Aorta (tissue), 5 donors: ENCODE results near the gene CCDC150. TPM values are rescaled to one million over a fixed set of nuclear protein-coding genes. Genes with fewer than 3 reads are reported as not detected.
"Not testable (repeated sequence)": the region's sequence is repeated elsewhere in the genome, so short reads cannot be mapped to it uniquely, and the experiment has no call there.

ENCODE experiments used
- ATAC-seq: fragments of 200-7000 bp; cut with Tn5 transposase; one replicate; pipeline ENCODE4 v1.9.1; 2022; ENCODE audit warnings: moderate library complexity; ENCODE audit not compliant: low FRiP score
- DNase-seq, 2 donors: peaks; one replicate each; pipeline ENCODE4 v3.0.0-alpha.2; 2020
- H3K27ac ChIP-seq, 2 donors: one replicate each; pipeline ENCODE4 v1.5.1; 2013; ENCODE audit warnings: low read length in 2 of 2, mild to moderate bottlenecking in 2 of 2, moderate library complexity in 2 of 2, control low read depth in 1 of 2, inconsistent platforms in 1 of 2, low read depth in 1 of 2
- H3K27me3 ChIP-seq, 2 donors: one replicate each; pipeline ENCODE4 v1.6.1; 2013; ENCODE audit warnings: control low read depth in 1 of 2, low read length in 1 of 2, mild to moderate bottlenecking in 1 of 2, moderate library complexity in 1 of 2; ENCODE audit not compliant: insufficient read depth in 2 of 2, control insufficient read depth in 1 of 2
- H3K36me3 ChIP-seq, 2 donors: one replicate each; pipeline ENCODE4 v1.6.1; 2013; ENCODE audit warnings: control low read depth in 1 of 2, low read length in 1 of 2, mild to moderate bottlenecking in 1 of 2; ENCODE audit not compliant: insufficient read depth in 2 of 2, control insufficient read depth in 1 of 2
- H3K4me1 ChIP-seq, 2 donors: one replicate each; pipeline ENCODE4 v1.6.1; 2013; ENCODE audit warnings: low read length in 2 of 2, control low read depth in 1 of 2, mild to moderate bottlenecking in 1 of 2, moderate library complexity in 1 of 2; ENCODE audit not compliant: insufficient read depth in 2 of 2, control insufficient read depth in 1 of 2
- H3K4me3 ChIP-seq, 2 donors: one replicate each; pipeline ENCODE4 v1.5.1; 2013; ENCODE audit warnings: low read length in 2 of 2, control low read depth in 1 of 2, mild to moderate bottlenecking in 1 of 2
- H3K9me3 ChIP-seq: one replicate; pipeline ENCODE4 v1.6.1; 2013; ENCODE audit warnings: mild to moderate bottlenecking, low read length; ENCODE audit not compliant: control insufficient read depth
- WGBS, 2 donors: extraction: QIAGEN DNeasy Blood & Tissue Kit; methylation state at CpG; one replicate each; pipeline ENCODE4 v1.1.7; 2013; 5-methylcytosine and 5-hydroxymethylcytosine counted together
- intact Hi-C, 2 donors: fragments of 100-400 bp; cut with DNase I; formaldehyde crosslinking; loops; one replicate each; pipeline versions ENCODE4 v1.14.2 to v1.15.0; 2022
- polyA plus RNA-seq, 2 donors: library from polyadenylated mRNA; stranded (reverse); fragments of 200-250 nt; gene quantifications; one replicate each; pipeline ENCODE4 v1.2.3, GENCODE V29; 2013
- total RNA-seq, 2 donors: library from RNA; stranded (reverse); fragmentation: NEBNext Ultra II Directional; extraction: Animal tissue kit (Norgen Biotek cat#: 25700); gene quantifications; one replicate each; pipeline ENCODE4 v1.2.1, GENCODE V29; 2021
- donor health status: healthy with polysubstance abuse.
- donor health status: Bipolar disorder and iron deficiency.
- donor health status: DM: no; HTN: no; CAD: no.
- donor health status: DM: no; HTN: no; CAD: no.
- donor health status: DM: yes; HTN: yes; CAD: no.

The CCDC150 gene
- total and polyA plus RNA-seq, 4 donors, result 0.75 to 3.3 (median 1.2) TPM

DNA sequence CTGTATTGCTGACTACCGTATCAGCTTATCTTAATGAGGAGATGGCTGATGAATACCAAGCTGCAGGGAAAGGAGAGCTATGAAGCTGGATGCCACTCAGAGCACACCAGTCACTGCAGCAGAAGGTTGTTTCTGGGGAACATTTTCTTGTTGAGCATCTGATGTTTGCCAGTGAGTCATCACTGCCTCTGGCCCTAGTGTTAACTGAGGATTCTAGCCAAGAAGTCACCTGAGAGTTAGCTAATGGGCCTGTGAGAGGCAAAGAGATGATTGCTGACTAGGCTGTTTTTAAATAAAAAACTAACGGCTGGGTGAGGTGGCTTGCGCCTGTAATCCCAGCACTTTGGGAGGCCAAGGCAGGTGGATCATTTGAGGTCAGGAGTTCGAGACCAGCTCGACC is 37.9 kb downstream of the CCDC150 start:
- intact Hi-C loops, result no loop called here
- Histone ChIP-seq H3K36me3 (no peaks in the 10 kb centered on the region), H3K9me3 (no peaks in the 10 kb centered on the region), H3K4me3 (no peak overlapping the region), H3K27ac (no peak overlapping the region), H3K4me1 (no peaks in the 10 kb centered on the region), H3K27me3 (no peaks in the 10 kb centered on the region)
- DNase-seq (no peak), ATAC-seq (no peak)
- 89 to 94% methylated on average over 5 of the region's 5 CpGs for WGBS, 2 donors

DNA sequence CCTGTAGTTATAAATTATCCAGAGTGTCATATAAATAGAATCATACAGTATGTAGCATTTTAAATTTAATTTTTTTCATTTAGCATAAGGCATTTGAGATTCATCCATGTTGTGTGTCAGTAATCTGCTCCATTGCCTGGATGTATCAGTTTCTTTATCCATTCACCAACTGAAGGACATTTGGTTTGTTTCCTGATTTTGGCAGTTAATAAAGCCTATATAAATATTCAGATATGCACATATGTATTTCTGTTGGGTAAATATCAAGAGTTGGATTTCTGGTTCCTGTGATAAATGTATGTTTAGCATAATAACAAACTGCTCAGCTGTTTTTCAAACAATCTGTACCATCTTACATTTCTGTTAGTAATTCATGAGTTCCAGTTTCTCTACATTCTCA is 39.9 kb downstream of the CCDC150 start:
- no peak overlapping the region for H3K27ac ChIP-seq
- DNase-seq (no peak), ATAC-seq (no peak)
- H3K27me3 ChIP-seq, result no peaks in the 10 kb centered on the region
- no peaks in the 10 kb centered on the region for H3K9me3 ChIP-seq
- no peaks in the 10 kb centered on the region for H3K36me3 ChIP-seq
- no peaks in the 10 kb centered on the region for H3K4me1 ChIP-seq
- intact Hi-C loops, result no loop called here
- no peak overlapping the region for H3K4me3 ChIP-seq

GRCh38 chr2:196681510-196681909 is 42.0 kb downstream of the CCDC150 start:
- Histone ChIP-seq H3K4me1 (no peaks in the 10 kb centered on the region), H3K36me3 (no peaks in the 10 kb centered on the region), H3K4me3 (no peak overlapping the region), H3K9me3 (peaks cover 2% of the 10 kb centered on the region), H3K27ac (no peak overlapping the region), H3K27me3 (no peaks in the 10 kb centered on the region)
- intact Hi-C loops, result no loop called here
- ATAC-seq (no peak), DNase-seq (no peak)
- WGBS, 2 donors, result 93 to 95% methylated on average over 2 of the region's 2 CpGs

DNA sequence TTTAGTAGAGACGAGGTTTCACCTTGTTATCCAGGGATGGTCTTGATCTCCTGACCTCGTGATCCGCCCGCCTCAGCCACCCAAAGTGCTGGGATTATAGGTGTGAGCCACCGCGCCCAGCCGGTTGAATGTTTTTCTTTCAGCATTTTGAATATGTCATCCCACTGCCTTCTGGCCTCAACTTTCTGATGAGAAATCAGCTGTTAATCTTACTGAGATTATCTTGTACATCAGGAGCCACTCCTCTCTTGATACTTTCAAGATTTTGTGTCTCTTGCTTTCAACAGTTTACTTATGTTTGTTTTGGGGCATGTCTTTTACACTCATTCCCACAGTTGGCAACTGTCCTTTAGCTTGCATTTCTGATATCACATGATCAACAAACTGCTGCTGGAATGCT is 46.3 kb downstream of the CCDC150 start:
- no peak overlapping the region for H3K4me3 ChIP-seq
- no peaks in the 10 kb centered on the region for H3K27me3 ChIP-seq
- H3K4me1 ChIP-seq, result no peaks in the 10 kb centered on the region
- intact Hi-C loops, result no loop called here
- no peaks in the 10 kb centered on the region for H3K36me3 ChIP-seq
- ATAC-seq (no peak), DNase-seq (no peak)
- 96 to 100% methylated on average over 7 of the region's 7 CpGs for whole genome bisulfite sequencing, 2 donors
- no peak overlapping the region for H3K27ac ChIP-seq
- peaks cover 2% of the 10 kb centered on the region for H3K9me3 ChIP-seq

GRCh38 chr2:196686737-196687136 is 47.2 kb downstream of the CCDC150 start:
- ATAC-seq, H3K36me3 ChIP-seq, DNase-seq, intact Hi-C loops, H3K9me3 ChIP-seq, H3K27me3 ChIP-seq, H3K27ac ChIP-seq, H3K4me3 ChIP-seq, H3K4me1 ChIP-seq: not testable (repeated sequence)
- WGBS, 2 donors, result 94 to 97% methylated on average over 2 of the region's 2 CpGs

- DNase-seq, result no peak
- WGBS, 2 donors, result 67 to 83% methylated on average over 3 of the region's 3 CpGs
- Histone ChIP-seq H3K27ac (no peak overlapping the region), H3K9me3 (no peaks in the 10 kb centered on the region), H3K4me1 (no peaks in the 10 kb centered on the region), H3K4me3 (no peak overlapping the region), H3K36me3 (no peaks in the 10 kb centered on the region), H3K27me3 (no peaks in the 10 kb centered on the region)
- ATAC-seq, result peak; percentile 76
- intact Hi-C loops, result no loop called here
Observed at GRCh38 chr2:196696423-196697079, 57.0 kb downstream of the CCDC150 start.

DNA sequence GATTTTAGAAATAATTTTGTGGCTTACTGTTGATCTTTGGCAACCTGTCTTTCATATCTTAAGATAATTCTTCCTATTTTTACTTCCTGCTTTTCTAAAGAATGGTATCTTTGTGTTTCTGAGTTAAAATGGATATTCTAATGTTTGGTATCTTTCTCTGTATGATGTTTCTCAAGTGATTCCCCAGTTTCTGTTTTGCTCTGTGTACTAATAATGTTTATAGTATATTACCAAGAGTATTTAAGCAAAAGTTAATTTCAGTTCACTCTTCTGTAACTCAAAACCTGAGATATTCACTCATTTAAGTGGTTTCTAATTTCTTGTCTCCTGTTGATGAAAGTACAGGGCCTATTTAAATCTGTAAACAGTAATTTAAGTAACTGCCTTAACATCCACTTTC is 58.3 kb downstream of the CCDC150 start:
- no peak for ATAC-seq
- no peak for DNase-seq
- Histone ChIP-seq H3K36me3 (no peaks in the 10 kb centered on the region), H3K27ac (no peak overlapping the region), H3K4me3 (no peak overlapping the region), H3K4me1 (no peaks in the 10 kb centered on the region), H3K9me3 (no peaks in the 10 kb centered on the region), H3K27me3 (no peaks in the 10 kb centered on the region)
- intact Hi-C loops, result no loop called here

DNA sequence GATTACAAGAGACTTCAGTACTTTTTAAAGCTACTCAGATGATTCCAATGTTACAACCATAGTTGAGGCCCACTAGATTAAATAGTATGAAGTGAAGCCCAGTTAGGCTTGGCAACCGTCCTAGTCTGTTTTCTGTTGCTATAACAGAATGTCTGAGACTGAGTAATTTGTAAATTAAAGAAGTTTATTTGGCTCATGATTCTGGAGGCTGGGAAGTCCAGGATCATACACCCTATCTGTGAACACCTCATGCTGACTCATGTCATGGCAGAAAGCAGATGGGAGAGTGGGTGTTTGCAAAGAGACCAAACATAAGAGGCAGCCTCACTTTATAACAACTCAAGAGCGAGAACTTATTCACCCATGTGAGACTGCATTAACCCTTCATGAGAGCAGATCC is 63.1 kb downstream of the CCDC150 start:
- Histone ChIP-seq H3K9me3 (no peaks in the 10 kb centered on the region), H3K4me3 (no peak overlapping the region), H3K36me3 (no peaks in the 10 kb centered on the region), H3K4me1 (no peaks in the 10 kb centered on the region), H3K27me3 (no peaks in the 10 kb centered on the region), H3K27ac (no peak overlapping the region)
- DNase-seq (no peak), ATAC-seq (no peak)
- 81 to 83% methylated on average over 2 of the region's 2 CpGs for WGBS, 2 donors
- intact Hi-C loops, result no loop called here

- Histone ChIP-seq H3K27me3 (no peaks in the 10 kb centered on the region), H3K36me3 (no peaks in the 10 kb centered on the region), H3K4me3 (no peak overlapping the region), H3K4me1 (no peaks in the 10 kb centered on the region), H3K9me3 (no peaks in the 10 kb centered on the region), H3K27ac (no peak overlapping the region)
- ATAC-seq, result no peak
- no peak for DNase-seq
- intact Hi-C loops, result no loop called here
Observed at GRCh38 chr2:196703695-196704094, 64.2 kb downstream of the CCDC150 start.
